GM18907 (cell line): Measurements from ENCODE around the gene UGT2A2.

Source experiments
- ATAC-seq: cut with Tn5 transposase; IDR thresholded peaks from one replicate; pipeline ENCODE4 v1.9.1; 2021; ENCODE audit warnings: mild to moderate bottlenecking, moderate library complexity; ENCODE audit not compliant: unreplicated experiment

The UGT2A2 gene

DNA sequence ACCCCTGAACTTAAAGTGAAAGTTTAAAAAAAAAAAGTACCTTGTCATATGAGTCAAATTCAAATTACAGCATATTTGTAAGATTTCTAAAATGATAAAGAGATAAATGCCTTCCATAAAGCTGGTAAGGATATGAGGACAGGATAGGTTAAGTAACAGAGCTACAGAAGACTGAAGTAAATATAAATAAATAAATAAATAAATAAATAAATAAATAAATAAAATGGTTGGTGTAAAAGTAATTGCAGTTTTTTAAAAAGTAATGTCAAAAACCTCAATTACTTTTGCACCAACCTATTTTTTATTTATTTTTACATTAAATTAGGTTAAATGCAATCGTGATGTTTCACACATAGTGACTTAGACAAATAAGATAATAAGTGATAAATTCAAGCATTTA is 62.2 kb downstream of the UGT2A2 start:
- no peak for ATAC-seq

DNA sequence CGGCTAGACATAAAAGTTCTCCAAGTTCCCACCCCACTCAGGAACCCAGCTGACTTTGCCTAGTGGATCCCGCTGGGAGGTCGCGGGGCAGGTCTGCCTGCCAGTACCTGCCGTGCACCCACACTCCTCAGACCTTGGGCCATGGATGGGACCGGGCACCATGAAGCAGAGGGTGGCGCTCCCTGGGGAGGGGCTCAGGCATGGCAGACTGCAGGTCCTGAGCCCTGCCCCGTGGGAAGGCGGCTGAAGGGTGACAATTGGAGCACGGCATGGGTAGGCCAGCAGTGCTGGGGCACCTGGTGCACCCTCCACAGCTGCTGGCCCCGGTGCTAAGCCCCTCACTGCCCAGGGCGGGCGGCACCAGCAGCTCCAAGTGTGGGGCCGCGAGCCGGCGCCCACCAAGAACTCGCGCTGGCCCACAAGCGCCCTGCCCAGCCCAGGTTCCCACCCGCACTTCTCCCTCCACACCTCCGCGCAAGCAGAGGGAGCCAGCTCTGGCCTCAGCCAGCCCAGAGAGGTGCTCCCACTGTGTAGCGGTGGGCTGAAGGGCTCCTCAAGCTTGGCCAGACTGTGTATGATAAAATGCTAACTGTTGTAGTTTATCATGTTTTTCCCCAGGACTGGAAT is 63.1 kb downstream of the UGT2A2 start:
- ATAC-seq = no peak

DNA sequence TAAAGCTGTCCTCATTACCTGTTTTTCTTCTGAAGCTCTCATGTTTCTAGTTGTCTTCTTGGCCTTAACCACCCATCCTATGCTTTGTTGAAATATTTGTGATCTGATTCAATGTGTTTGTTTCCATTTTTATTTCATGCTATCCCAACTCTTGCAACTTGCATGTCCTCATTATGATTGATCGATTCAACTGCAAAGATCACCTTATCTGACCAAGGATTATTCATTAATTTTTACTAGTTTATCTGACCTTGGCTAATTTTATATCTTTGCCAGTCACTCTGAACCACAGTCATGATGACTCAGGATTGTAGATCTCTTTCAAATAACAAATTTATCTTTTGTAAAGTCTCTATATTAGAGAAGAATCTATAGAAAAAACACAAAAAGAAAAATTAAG is 70.7 kb downstream of the UGT2A2 start:
- ATAC-seq = no peak

DNA sequence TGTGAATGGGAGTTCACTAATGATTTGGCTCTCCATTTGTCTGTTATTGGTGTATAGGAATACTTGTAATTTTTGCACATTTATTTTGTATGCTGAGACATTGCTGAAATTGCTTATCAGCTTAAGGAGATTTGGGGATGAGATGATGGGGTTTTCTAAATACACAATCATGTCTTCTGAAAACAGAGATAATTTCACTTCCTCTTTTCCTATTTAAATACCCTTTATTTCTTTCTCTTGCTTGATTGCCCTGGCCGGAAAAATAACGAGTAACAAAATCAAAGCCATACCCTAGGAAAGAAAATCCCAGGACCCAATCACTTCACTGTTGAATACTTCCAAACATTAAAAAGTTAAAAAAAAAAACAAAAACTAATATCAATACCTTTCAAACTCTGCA is 76.0 kb downstream of the UGT2A2 start:
- ATAC-seq = no peak

DNA sequence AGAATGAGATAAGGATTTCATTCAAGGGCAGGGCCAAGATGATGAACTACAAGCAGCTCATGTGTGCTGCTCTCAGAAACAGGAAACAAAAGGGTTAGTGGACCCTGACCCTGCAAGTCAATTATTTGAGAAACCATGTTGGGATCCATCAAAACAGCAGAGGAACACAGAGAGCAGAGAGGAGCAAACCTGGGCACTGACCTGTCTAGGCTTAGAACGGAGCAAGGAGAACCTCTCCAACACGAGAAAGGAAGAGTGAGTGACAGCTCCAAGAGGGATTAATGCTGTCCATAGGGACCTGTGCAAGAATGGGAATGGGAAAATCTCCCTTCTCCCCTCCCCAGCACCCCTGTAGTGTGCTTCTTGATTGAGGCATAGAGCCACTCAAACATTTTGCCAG is 89.8 kb downstream of the UGT2A2 start:
- no peak for ATAC-seq

DNA sequence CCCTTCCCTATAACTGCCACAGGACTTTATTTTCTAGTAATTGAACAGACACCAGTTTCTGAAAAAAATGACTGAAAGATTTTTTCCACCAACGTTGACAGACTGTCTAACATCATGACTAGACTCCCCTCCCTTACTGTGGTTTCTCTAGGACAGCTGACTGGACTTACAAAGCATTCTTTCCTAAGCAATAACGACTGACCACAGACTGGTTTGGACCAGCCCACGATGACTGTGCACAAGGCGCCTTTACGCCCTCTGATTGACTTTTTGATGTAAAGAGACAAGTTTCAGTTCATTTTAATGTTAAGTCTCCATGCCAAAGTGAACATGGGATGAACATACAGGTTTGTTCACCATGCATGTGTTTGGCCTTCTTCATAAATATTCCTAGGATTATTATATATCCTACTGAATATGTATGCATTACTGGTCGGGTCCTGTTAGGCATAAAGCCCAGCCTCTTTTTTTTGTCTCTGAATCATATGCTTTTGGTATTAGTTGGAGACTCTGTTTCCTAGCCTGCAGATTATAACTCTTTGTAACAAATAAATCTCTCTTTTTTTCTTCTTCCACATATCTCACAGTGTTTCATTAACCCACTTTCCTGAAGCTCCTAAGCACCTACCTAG is 93.2 kb downstream of the UGT2A2 start:
- ATAC-seq = no peak
